ENCODE measurements around the gene FLYWCH1.

DNA sequence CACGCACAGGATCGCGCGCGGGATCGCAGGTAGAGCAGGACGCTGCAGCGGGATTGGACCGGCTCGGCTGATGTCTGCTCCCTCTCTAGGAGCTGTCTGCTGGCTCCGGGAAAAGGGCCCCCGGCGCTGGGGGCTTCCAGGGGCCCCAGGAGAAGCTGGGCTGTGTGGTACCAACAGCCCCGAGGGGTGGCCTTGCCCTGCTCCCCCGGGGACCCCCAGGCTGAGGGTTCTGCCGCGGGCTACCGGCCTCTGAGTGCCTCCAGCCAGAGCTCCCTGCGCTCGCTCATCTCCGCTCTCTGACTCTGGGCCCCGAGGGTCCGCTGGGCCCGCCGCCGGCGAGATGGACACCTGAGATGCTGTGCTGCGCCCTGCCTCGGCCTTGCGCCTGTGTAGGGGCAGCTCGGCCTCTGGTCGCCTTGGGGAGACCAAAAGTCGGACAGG, 56.0 kb downstream of the FLYWCH1 start:
- no peak for TF ChIP-seq POLR2AphosphoS5 (IDR thresholded peaks at IDR 0.05; ENCODE audit: borderline replicate concordance, low read depth, low read length)
- no peak for TF ChIP-seq EZH2 (IDR thresholded peaks at IDR 0.05)
- no peak for TF ChIP-seq FOXP2 (optimal IDR thresholded peaks at IDR 0.05; ENCODE audit: control extremely low read depth, extremely low read length, insufficient read depth)
